Cerebellar cortex (tissue), 1 donor: ENCODE measurements around the gene LRRC10B.

ENCODE experiments used
- DNase-seq: peaks from one replicate; pipeline ENCODE4 v3.0.0-alpha.2; 2015; ENCODE audit warnings: low spot score

Gene LRRC10B

GRCh38 chr11:61546663-61547062, 38.1 kb downstream of the LRRC10B start:
- DNase-seq, result no peak

- DNase-seq, result no peak
Observed at GRCh38 chr11:61547246-61547645, 38.7 kb downstream of the LRRC10B start.

GRCh38 chr11:61549177-61549576, 40.6 kb downstream of the LRRC10B start:
- no peak for DNase-seq

GRCh38 chr11:61549662-61550568, 41.4 kb downstream of the LRRC10B start:
- peak; percentile 73 for DNase-seq

- no peak for DNase-seq
Observed at GRCh38 chr11:61550665-61551227, 42.2 kb downstream of the LRRC10B start.

- peak; percentile 94 for DNase-seq
Observed at GRCh38 chr11:61551634-61552033, 43.1 kb downstream of the LRRC10B start.

- DNase-seq, result no peak
Observed at GRCh38 chr11:61552108-61552635, 43.6 kb downstream of the LRRC10B start.

GRCh38 chr11:61553373-61554171, 45.0 kb downstream of the LRRC10B start:
- no peak for DNase-seq

GRCh38 chr11:61554172-61554988, 45.8 kb downstream of the LRRC10B start:
- no peak for DNase-seq

GRCh38 chr11:61555051-61555969, 46.8 kb downstream of the LRRC10B start:
- no peak for DNase-seq

GRCh38 chr11:61555978-61556377, 47.4 kb downstream of the LRRC10B start:
- no peak for DNase-seq

GRCh38 chr11:61556621-61557020, 48.1 kb downstream of the LRRC10B start:
- DNase-seq, result no peak
